ENCODE measurements around the gene ADGB.
"Not testable (repeated sequence)": the region's sequence is repeated elsewhere in the genome, so short reads cannot be mapped to it uniquely, and the experiment has no call there.

The ADGB gene

DNA sequence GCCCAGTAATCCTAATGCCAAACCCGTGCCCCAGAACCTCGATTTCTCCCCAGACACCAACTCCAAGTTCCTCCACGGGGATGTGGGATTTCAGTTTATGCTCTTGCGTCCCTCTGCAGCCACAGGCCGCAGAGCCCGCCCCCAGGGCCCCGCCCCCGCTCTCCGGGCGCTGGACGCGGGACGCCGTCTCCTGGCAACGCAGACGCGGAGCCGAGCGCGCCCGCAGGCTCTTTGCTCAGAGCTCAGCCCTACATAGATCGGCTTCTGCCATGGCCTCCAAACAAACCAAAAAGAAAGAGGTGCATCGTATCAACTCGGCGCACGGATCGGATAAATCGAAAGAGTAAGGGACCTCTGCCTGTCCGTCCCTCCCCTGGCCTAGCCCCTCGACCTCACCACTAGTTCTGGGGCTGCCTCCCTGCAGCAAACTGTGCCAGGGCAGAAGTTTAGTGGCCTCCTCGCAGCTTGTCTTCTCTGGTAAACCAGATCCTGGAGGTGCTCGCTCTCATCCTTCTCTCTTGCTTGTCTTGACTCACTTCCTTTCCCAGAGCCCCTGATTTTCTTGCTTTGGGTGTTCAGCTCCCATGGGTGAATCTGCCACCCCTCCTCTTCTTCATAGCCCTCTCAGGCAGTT, at the start of gene ADGB:
Gene ADGB (plus strand): TSS at position 201 of the 634 bp plus-strand sequence. CDS start 69 bp downstream, at position 270.
- peak; percentile 6 for DNase-seq

DNA sequence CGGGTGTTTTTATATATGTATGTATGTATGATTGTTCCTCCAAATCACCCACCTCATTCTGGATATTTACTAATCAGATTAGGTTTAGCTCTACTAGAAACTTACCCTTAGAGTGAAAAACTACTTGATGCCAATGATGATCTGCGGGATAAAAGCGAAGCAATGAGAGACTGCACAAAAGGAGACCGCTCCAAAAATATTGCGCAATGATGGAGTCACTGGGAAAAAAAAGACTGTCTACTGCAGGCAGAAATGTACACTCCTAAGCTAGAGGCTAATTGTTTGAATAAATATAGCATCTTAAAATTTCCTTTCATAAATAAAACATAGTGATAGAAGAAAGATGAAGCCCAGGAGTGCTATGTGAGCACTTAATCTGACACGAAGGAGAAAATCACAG, 47.9 kb upstream of the ADGB start:
- DNase-seq: no peak

DNA sequence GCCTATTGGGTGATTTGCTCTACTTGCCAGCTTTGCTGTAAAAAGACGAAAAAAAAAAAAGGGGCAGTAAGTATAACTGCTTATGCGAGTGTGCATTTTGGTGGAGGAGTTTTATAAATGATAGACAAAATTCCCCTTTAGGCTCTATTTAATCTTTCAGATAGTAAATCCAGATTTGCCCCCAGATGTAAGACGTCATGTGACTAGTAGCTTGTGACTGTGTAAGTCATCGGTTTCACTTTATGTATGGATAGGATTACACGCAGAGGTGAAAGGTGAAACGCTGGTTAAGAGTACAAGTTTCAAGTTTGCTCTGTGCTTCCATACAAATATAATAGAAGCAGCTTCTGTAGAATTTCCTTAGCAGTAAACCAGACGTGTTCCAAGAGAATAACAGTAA, 47.2 kb upstream of the ADGB start:
- no peak for DNase-seq

DNA sequence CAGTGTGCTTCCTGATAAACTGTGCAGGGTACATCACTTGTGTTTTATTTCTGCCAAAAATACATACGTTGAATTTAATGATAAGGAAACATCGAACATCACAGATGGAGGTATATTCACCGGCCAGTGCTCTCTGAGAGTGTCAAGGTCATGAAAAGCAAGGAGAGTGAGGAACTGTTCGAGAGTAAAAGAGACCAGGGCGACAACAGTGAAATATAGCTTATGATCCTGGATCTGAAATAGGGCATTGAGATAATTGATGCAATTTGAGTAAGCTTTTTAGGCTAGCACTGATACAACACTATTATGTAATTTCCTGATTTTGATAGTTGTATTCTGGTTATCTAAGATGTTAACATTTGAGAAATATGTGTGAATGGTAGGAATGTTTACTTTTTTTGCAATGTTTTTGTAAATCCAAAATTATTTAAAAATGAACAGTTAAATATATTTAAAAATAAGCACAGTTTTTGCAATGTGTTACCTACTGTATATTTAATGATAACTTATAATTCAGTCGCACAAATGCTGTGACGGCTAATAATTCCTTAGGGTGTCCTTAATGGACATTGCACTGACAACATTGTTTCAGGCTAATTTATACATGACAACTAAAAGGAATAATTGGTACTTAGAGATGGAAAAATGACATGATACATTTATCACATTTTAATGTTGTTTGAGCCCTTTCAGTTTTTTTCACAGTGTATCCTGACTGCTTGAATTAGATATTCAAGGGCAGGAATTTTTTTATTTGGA, 45.2 kb upstream of the ADGB start:
- no peak for DNase-seq

DNA sequence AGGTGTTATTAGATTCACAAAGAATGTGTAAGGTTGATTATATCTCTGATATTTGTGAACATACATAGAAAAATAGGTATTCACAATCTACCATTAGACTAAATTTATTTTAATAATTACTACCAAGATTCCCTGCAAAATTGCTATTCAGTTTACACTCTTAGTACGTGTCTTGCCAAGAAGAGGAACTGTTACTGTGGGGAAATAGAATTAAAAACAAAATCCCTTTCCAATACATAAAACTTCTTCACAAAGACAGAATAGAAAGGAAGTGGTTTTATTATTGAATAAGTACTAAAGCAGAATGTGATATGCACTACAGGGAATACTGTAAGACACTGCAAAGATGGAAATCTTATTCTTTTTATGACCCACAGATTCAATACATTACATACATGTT, 38.2 kb upstream of the ADGB start:
- no peak for DNase-seq

DNA sequence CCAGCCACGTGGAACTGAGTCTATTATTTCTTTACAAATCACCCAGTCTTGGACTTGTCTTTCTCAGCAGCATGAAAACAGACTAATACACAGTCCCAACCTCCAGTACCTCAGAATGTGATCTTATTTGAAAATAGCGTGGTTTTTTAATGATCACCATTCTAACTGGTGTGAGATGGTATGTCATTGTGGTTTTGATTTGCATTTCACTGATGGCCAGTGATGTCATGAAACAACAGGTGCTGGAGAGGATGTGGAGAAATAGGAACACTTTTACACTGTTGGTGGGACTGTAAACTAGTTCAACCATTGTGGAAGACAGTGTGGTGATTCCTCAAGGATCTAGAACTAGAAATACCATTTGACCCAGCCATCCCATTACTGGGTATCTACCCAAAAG, 32.1 kb upstream of the ADGB start:
- DNase-seq: not testable (repeated sequence)

DNA sequence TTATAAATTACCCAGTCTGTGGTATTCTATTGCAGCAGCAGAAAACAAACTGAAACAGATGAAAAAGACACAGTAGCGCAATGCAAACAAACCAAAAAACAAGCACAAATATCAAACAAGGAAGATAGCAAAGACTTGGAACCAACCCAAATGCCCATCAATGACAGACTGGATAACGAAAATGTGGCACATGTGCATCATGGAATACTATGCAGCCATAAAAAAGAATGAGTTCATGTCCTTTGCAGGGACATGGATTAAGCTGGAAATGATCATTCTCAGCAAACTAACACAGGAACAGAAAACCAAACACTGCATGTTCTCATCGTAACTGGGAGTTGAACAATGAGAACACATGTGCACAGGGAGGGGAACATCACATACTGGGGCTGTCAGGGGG, 30.2 kb upstream of the ADGB start:
- DNase-seq: not testable (repeated sequence)

DNA sequence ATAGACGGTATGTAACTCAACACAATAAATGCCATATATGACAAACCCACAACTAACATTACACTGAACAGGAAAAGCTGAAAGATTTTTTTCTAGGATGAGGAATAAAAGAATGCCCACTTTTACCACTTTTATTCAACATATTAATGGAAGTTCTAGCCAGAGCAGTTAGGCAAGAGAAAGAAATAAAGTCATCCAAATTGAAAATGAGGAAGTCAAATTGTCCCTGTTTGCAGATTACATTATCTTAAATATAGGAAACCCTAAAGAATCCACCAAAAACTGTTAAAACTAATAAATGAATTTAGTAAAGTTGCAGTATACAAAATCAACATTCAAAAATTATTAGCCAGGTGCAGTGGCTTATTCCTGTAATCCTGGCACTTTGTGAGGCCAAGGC, 24.6 kb upstream of the ADGB start:
- DNase-seq: no peak

DNA sequence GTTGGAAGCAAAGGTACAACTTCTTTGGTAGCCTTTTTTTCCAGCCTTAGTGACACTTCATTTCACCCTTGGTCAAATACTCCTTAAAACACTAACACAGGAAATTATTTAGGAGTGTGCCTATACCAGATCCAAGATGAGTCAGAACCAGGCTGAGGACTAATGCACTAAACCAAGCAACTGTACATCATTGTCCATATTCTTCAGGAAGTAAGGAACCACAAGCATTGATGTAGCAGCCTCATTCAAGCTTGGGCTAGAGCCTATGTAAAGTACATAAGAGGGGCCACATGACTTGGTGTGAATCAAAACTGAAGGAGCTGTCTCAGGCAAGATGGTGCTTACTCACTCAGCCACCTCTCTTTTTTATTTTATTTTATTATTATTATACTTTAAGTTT, 20.7 kb upstream of the ADGB start:
- no peak for DNase-seq

DNA sequence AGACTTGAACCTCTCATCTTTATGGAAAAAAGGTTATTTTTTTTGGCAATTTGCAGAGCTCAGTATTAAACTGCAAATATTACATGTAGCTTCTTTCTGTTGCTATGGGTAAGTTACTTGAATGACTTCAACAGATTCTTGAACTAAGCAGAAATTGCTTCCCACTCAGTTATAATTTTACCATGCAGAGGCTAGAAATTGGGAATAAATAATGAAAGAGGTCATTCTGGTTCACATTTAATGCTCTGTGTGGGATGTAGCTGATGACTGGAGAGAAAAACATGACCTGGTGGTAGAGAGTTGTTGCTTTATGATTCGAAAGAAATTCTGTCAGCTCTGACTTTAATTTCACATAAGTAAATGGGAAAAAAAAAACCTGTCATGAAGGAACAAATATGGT, 16.8 kb upstream of the ADGB start:
- DNase-seq: no peak

DNA sequence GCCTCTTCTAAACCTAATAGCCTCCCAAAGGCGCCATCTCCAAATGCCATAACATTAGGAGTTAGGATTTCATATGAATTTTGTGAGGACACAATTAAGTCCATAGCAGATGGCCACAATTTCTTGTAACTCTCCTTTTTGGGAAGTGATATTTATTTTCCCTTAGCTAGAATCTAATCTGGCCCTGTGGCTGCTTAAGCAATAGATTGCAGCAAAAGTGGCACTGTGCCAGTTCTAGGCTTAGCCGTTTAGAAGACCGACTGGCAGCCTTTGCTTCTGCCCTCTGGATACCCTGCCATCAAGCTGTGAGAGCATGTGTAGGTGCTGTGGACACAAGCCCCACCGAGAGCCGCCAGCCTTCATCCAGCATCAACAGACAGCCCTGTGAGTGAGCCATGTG, 15.9 kb upstream of the ADGB start:
- no peak for DNase-seq

DNA sequence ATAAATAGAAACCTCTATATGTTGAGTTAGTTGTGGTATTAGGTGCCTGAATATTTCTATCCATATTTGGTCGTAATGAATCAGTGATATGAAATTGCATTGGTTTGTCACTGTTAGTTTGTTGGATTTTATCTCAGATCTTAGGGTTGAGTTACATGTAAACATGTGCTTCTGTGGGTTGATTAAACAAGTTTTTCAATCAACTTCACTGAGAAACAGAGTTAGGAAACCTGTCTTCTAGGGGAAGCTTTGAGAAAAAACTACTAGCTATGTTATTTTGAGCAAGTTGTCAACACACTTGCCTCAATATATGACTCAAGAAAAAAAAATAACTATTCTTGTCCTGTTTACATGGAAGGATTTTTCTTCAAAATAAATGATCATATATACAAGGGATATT, 14.8 kb upstream of the ADGB start:
- no peak for DNase-seq

DNA sequence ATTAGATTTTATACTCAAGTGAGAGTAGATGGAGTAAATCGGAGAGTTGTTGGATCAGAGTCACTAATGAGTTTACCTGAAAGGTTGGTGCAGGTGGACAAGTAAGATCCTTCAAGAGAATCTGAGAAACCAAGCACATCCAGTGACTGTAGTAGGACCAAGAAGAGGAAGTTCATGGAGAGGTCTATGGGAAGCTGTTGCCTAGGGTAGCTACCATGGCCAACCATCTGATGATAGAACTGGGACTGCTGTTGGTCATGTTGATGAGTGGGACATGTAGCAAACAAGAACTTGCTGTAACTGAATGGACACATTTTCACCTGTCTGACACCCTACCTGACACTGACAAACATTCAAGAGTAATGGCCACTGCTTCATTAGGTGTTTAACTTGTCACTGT, 11.3 kb upstream of the ADGB start:
- DNase-seq: no peak

DNA sequence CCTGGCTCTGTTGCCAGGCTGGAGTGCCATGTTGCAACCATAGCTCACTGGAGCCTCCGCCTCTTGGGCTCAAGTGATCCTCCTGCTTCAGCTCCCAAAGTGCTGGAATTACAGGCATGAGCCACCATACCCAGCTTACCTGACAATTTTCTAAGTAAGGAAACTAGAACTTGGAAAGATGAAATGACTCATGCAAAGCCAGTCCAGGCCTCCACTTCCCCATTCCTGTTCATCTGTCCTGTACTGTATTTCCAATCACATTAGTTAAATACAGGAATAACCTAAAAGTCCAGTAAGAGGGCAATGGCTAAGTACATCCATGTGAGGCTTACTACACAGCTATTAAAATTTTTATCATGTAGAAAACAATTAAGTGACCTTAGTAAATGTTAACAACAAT, 8.3 kb upstream of the ADGB start:
- no peak for DNase-seq

DNA sequence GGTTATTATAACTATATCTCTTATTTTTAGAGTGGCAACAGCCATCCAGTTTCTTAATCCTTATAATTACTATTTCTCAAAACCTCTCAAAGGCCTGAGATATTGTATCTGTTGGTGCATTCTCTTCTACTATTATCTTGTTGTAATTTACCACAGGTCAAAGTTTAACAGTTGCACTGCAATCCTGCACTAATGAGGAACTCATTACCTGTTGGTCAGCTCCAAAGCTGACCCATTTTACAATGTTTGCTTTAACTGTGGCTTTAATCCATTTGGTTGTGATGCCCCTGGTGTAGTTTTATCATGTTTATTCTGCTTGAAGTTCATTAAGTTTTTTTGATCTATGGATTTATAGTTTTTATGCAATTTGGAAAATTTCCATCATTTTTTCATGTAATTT, 6.3 kb upstream of the ADGB start:
- no peak for DNase-seq

DNA sequence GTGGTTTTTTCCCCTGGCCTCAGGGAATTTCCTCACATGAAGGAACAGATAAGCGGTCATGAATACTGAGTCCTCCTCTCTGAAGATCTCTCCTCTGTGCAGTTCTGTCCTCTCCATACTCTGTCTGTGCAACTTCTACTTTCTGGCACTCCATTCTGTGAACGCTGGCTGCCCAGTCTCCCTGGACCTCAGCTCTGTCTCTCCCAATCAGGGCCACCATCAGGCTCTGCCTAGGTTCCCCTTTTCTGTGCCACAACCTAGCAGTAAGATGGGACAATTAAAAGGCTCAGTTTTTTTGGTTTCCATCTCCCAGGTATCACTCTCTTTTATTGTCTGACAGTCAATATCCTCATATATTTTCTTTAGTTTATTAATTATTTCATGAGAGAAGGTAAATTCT, 4.8 kb upstream of the ADGB start:
- DNase-seq: no peak

DNA sequence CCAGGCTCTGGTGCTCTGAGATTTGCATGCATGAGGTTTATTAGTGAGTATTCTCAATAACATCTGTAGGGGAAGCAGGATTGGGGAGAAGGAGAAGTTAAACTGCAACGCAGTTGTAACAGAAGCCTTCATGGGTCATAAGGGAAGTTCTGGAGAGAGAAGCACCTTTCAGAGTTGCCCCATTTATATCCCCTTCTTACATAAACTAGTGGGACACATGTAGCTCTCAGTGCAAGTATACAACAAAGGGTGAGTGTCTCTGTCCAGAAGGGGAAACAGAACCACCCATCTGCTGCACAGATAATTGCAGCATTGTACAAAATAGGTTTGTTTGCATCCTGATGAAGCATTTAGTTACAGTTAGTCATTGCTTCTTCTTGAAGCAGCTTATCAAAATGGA, 4.3 kb upstream of the ADGB start:
- no peak for DNase-seq

DNA sequence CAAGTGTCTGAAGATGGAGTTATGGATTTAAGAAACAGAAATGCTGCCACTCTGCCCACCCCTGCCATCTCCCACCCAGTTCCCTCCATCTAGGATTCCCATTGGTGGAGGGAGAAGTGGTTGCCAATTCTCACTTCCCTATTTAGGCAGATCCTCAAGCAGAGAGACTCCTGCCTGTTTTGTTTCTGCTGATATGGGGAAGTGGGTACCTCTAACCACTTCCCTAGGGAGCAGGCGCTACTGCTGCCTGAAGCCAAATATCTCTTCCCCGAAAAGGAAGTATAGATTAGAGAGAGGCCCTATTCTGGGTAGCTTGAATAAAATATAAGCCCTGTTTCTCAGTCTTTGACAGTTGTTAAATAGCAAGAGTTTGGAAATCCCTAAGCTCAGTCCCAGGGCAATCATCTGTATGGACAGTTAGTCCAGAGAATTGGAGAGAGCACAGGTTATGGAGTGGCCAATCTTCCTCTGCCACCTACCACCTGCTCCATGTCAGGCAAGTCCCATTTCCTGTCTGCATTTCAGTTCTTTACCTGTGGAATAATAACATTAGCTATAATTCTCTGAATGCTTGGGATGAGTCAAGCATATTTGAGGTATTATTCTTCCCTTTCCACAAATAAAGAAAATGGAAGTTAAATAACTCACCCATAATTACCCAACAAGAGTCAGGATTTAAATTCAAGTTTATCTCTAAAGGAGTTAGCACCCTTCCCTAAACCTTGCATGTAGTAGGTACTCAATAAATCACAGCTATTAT, 2.6 kb upstream of the ADGB start:
- DNase-seq: no peak

DNA sequence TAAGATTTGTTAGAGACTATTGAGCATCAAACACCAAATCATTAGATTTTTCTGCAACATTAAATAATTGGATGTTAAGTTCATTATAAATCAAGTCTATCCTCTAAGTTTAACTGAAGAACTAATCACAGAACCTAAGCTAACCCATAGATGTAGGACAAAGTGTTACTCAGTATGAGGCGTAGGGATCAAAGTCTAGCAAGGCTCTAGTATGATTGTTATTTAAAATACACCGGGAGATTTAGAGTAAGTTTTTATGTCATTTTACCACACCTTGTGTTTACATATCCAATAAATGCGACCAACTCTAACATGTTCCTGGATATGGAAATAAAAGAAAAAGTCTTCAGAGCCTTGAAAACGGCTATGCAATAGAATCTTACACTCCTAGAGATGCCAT, 2.6 kb downstream of the ADGB start:
- DNase-seq: no peak

DNA sequence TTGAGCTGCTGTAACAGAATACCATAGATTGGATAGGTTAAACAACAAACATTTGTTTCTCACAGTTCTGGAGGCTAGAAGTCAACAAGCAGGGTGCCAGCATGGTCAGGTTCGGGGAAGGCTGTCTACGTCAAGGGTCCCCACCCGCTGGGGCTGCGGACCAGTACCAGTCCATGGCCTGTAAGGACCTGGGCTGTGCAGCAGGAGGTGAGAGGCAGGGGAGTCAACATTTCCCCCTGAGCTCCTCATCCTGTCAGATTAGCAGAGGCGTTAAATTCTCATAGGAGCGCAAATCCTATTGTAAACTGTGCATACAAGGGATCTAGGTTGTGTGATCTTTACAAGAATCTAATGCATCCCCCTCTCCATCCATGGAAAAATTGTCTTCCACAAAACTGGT, 3.8 kb downstream of the ADGB start:
- no peak for DNase-seq

DNA sequence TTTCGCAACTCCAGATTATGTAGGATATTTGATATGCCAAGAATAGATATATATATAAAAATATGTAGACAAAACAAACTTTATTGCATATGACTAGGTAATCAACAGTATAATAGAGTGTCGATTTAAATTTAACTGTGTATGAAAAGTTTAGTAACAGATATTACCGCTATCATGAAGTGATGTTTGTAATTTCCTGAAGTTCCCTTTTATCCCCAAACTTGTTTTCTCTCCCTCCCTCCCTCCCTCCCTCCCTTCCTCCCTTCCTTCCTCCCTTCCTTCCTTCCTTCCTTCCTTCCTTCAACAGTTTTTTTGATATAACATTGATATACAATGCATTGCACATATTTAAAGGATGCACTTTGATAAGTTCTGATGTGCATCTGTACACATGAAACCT, 15.2 kb downstream of the ADGB start:
- DNase-seq: no peak

DNA sequence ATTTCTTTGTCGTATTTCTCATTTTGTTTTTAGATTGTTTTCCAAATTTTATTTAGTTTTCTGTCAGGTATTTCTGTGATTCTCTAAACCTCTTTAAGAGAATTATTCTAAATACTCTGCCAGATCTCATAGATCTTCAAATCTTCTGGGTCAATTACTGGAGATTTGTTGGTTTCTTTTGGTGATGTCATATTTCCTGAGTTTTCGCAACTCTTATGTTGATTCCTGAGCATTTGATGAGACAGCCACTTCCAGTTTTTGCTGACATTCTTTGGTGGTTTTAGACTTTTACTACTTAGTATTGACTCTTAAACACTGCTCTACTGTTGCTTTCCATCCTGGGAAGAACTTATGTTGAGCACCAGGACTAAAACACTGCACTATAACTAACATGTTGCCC, 21.9 kb downstream of the ADGB start:
- no peak for DNase-seq

DNA sequence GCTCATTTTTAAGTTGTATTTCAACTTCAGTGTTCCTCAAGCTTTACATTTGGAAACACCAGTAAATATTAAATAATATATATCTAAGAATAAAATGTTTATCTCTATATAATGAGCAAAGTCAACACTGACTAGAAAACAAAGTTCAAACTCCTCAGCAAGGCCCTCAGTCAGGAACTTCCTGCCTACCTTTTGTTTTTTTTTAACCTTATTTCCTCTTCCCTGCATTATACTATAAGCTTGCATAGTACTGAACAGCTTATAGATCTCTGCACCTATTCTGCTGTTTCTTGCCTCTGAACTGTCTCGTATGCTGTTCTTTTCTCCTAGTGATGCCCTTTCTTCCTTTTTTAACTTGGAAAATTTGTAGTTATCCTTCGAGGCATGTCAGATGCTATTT, 29.6 kb downstream of the ADGB start:
- DNase-seq: no peak

DNA sequence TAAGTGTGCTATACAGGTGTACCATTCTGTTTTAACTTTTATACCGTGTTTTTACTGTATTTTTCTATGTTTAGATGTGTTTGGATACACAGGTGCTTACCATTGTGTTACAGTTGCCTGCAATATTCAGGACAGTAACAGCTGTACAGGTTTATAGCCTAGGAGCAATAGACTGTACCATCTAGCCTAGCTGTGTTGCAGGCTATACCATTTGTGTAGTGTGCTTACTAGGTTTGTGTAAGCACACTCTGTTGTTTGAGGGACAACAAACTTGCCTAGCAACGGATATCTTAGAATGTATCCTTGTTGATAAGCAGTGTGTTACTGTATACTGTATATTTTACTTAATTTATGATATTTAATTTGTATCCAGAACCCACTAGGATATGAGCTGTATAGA, 35.2 kb downstream of the ADGB start:
- DNase-seq: no peak
